ENCODE data around the gene KRTAP2-3. TPM values are rescaled to one million over a fixed set of nuclear protein-coding genes. Genes with fewer than 3 reads are reported as not detected.

Gene KRTAP2-3
- total RNA-seq, 1 experiment from 2014 or later: not detected

- DNase-seq (ENCODE audit: low read depth, low spot score): no peak
- in situ Hi-C loops (cut with HindIII; ENCODE audit: low pct_unique_long_range_greater_than_20kb, low sequenced_read_pairs): no loop called here
These were observed 46.7 kb downstream of the KRTAP2-3 start for GRCh38 chr17:41013181-41013580.

- no peak for DNase-seq (ENCODE audit: low read depth, low spot score)
- in situ Hi-C loops (cut with HindIII; ENCODE audit: low pct_unique_long_range_greater_than_20kb, low sequenced_read_pairs): no loop called here
These were observed 47.4 kb downstream of the KRTAP2-3 start for GRCh38 chr17:41012326-41013120.

GRCh38 chr17:41010441-41010840, 49.5 kb downstream of the KRTAP2-3 start:
- in situ Hi-C loops (cut with HindIII; ENCODE audit: low pct_unique_long_range_greater_than_20kb, low sequenced_read_pairs): no loop called here
- no peak for DNase-seq (ENCODE audit: low read depth, low spot score)

GRCh38 chr17:41009936-41010335, 50.0 kb downstream of the KRTAP2-3 start:
- in situ Hi-C loops (cut with HindIII; ENCODE audit: low pct_unique_long_range_greater_than_20kb, low sequenced_read_pairs): no loop called here
- no peak for DNase-seq (ENCODE audit: low read depth, low spot score)

- in situ Hi-C loops (cut with HindIII; ENCODE audit: low pct_unique_long_range_greater_than_20kb, low sequenced_read_pairs): no loop called here
- no peak for DNase-seq (ENCODE audit: low read depth, low spot score)
These were observed 50.6 kb downstream of the KRTAP2-3 start for GRCh38 chr17:41009301-41009760.

Other genes with a start within 250 kb of the KRTAP2-3 start
- 8.1 and 15.9 TPM in 2 replicates for gene KRT10, start 237.5 kb downstream of the KRTAP2-3 start, total RNA-seq (2014; rRNA removed; shearing (Covaris generic))
- 0.59 and 0.82 TPM in 2 replicates for gene KRT12, start 192.9 kb downstream of the KRTAP2-3 start, total RNA-seq (2014; rRNA removed; shearing (Covaris generic))
- gene KRT20, start 174.9 kb downstream of the KRTAP2-3 start, total RNA-seq (2014; rRNA removed; shearing (Covaris generic)): not detected in 2 replicates
- gene KRT23, start 122.5 kb downstream of the KRTAP2-3 start, total RNA-seq (2014; rRNA removed; shearing (Covaris generic)): not detected in 2 replicates
- gene KRT39, start 93.2 kb downstream of the KRTAP2-3 start, total RNA-seq (2014; rRNA removed; shearing (Covaris generic)): not detected in 2 replicates
- not detected in 2 replicates for gene KRT40, start 75.8 kb downstream of the KRTAP2-3 start, total RNA-seq (2014; rRNA removed; shearing (Covaris generic))
- not detected in 2 replicates for gene KRTAP3-3, start 66.0 kb downstream of the KRTAP2-3 start, total RNA-seq (2014; rRNA removed; shearing (Covaris generic))
- gene KRTAP3-2, start 60.2 kb downstream of the KRTAP2-3 start, total RNA-seq (2014; rRNA removed; shearing (Covaris generic)): not detected in 2 replicates
- gene KRTAP3-1, start 51.0 kb downstream of the KRTAP2-3 start, total RNA-seq (2014; rRNA removed; shearing (Covaris generic)): not detected in 2 replicates
- not detected in 2 replicates for gene KRTAP1-5, start 32.9 kb downstream of the KRTAP2-3 start, total RNA-seq (2014; rRNA removed; shearing (Covaris generic))
- not detected in 2 replicates for gene KRTAP1-4, start 29.9 kb downstream of the KRTAP2-3 start, total RNA-seq (2014; rRNA removed; shearing (Covaris generic))
- gene KRTAP1-3, start 25.2 kb downstream of the KRTAP2-3 start, total RNA-seq (2014; rRNA removed; shearing (Covaris generic)): not detected in 2 replicates
- not detected in 2 replicates for gene KRTAP1-1, start 18.7 kb downstream of the KRTAP2-3 start, total RNA-seq (2014; rRNA removed; shearing (Covaris generic))
- not detected in 2 replicates for gene KRTAP2-1, start 12.8 kb downstream of the KRTAP2-3 start, total RNA-seq (2014; rRNA removed; shearing (Covaris generic))
- not detected in 2 replicates for gene KRTAP2-2, start 4.9 kb downstream of the KRTAP2-3 start, total RNA-seq (2014; rRNA removed; shearing (Covaris generic))
- gene KRTAP2-4, start 5.8 kb upstream of the KRTAP2-3 start, total RNA-seq (2014; rRNA removed; shearing (Covaris generic)): not detected in 2 replicates
- not detected in 2 replicates for gene KRTAP4-7, start 24.0 kb upstream of the KRTAP2-3 start, total RNA-seq (2014; rRNA removed; shearing (Covaris generic))
- gene KRTAP4-8, start 38.0 kb upstream of the KRTAP2-3 start, total RNA-seq (2014; rRNA removed; shearing (Covaris generic)): not detected in 2 replicates
- not detected in 2 replicates for gene KRTAP4-16, start 42.1 kb upstream of the KRTAP2-3 start, total RNA-seq (2014; rRNA removed; shearing (Covaris generic))
- gene KRTAP4-9, start 45.3 kb upstream of the KRTAP2-3 start, total RNA-seq (2014; rRNA removed; shearing (Covaris generic)): not detected in 2 replicates
- gene KRTAP4-11, start 58.3 kb upstream of the KRTAP2-3 start, total RNA-seq (2014; rRNA removed; shearing (Covaris generic)): not detected in 2 replicates
- gene KRTAP4-12, start 64.1 kb upstream of the KRTAP2-3 start, total RNA-seq (2014; rRNA removed; shearing (Covaris generic)): not detected in 2 replicates
- gene KRTAP4-6, start 80.4 kb upstream of the KRTAP2-3 start, total RNA-seq (2014; rRNA removed; shearing (Covaris generic)): not detected in 2 replicates
- gene KRTAP4-5, start 89.7 kb upstream of the KRTAP2-3 start, total RNA-seq (2014; rRNA removed; shearing (Covaris generic)): not detected in 2 replicates
- gene KRTAP4-4, start 100.6 kb upstream of the KRTAP2-3 start, total RNA-seq (2014; rRNA removed; shearing (Covaris generic)): not detected in 2 replicates
- gene KRTAP4-3, start 108.1 kb upstream of the KRTAP2-3 start, total RNA-seq (2014; rRNA removed; shearing (Covaris generic)): not detected in 2 replicates
- gene KRTAP4-2, start 118.1 kb upstream of the KRTAP2-3 start, total RNA-seq (2014; rRNA removed; shearing (Covaris generic)): not detected in 2 replicates
- gene KRTAP4-1, start 124.8 kb upstream of the KRTAP2-3 start, total RNA-seq (2014; rRNA removed; shearing (Covaris generic)): not detected in 2 replicates
- not detected in 2 replicates for gene KRTAP9-1, start 129.8 kb upstream of the KRTAP2-3 start, total RNA-seq (2014; rRNA removed; shearing (Covaris generic))
- gene KRTAP9-2, start 166.5 kb upstream of the KRTAP2-3 start, total RNA-seq (2014; rRNA removed; shearing (Covaris generic)): not detected in 2 replicates
- not detected in 2 replicates for gene KRTAP9-3, start 172.3 kb upstream of the KRTAP2-3 start, total RNA-seq (2014; rRNA removed; shearing (Covaris generic))
- gene KRTAP9-8, start 177.9 kb upstream of the KRTAP2-3 start, total RNA-seq (2014; rRNA removed; shearing (Covaris generic)): not detected in 2 replicates
- gene KRTAP9-4, start 189.6 kb upstream of the KRTAP2-3 start, total RNA-seq (2014; rRNA removed; shearing (Covaris generic)): not detected in 2 replicates
- not detected in 2 replicates for gene KRTAP9-9, start 195.3 kb upstream of the KRTAP2-3 start, total RNA-seq (2014; rRNA removed; shearing (Covaris generic))
- not detected in 2 replicates for gene KRTAP9-6, start 205.3 kb upstream of the KRTAP2-3 start, total RNA-seq (2014; rRNA removed; shearing (Covaris generic))
- not detected in 2 replicates for gene KRTAP9-7, start 215.6 kb upstream of the KRTAP2-3 start, total RNA-seq (2014; rRNA removed; shearing (Covaris generic))
- gene KRTAP29-1, start 242.7 kb upstream of the KRTAP2-3 start, total RNA-seq (2014; rRNA removed; shearing (Covaris generic)): not detected in 2 replicates
- not detected in 2 replicates for gene KRTAP16-1, start 249.2 kb upstream of the KRTAP2-3 start, total RNA-seq (2014; rRNA removed; shearing (Covaris generic))

Data from SK-MEL-5 (cell line).